GM18873 (cell line): ENCODE data around the gene DLX4.

ENCODE experiments used
- ATAC-seq: cut with Tn5 transposase; IDR thresholded peaks from one replicate; pipeline ENCODE4 v1.9.1; 2021; ENCODE audit warnings: mild to moderate bottlenecking, moderate library complexity, moderate number of reproducible peaks; ENCODE audit not compliant: unreplicated experiment, low FRiP score

The DLX4 gene

DNA sequence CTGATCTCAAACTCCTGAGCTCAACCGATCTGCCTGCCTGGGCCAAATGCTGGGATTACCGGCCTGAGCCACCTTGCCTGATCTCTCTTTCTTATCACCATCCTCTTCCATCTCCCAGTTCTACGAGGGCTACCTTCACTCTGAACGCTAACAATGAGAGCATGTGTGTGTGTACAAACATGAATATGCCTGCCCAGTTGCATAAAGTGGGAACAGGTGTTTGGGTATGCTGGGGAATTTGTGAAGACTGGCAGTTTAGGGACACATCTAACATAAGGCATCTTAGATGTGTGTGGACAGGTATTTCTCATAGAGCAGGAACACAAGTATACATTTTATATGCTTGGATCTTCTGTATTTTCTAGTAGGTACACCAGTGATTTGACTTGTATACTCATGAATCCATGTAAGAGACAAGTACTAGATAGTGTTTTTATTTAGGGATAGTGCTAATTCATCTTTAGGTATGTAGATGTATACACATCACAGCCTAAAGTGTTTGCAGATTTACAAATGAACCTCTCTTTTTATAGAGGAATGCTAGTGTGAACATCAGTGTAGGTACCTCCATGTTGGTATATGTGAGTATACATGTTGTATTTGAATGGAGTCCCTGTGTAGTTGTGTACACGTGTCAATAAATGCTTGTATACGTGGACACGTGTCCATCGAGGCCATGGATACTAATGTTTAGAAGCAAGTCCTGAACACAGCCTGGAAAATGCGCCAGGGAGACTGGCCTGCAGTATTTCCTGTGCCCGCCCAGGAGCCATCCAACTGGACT lies 1.2 kb upstream of the DLX4 start:
- ATAC-seq, result no peak

DNA sequence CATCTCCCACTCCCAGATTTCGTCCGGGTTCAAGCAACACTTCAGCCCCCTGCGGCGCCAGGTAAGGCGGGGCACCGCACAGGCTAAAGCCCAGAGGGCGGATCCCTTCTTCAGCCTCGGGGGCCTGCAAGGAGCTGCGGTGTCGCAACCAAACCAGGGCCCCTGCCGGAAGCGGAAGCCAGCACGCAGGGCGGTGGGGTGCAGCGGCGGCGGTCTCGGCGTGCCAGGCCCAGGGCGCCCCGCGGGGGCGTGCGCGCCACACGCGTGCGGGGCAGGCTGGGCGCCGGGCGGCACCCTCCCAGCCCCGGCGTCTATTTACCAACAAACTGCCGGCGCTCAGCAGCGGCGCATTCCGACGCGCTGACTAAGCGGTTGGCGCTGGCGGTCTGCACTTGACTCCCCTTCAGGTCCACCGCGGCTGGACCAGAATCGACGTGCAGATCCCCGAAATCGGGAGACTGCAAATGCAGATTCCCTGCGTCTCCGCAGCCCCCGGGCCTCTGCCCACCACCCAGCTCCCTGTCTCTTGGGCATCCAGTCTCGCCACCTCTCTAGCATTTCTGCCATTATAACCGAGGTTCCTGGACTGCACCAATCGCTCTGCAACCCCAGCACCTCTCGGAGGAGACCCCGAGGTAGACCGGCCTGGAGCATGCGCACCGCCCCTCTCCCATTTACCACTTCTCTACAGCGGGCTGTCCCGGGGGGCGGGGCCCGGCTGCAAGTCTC lies 421 bp upstream of the DLX4 start:
- no peak for ATAC-seq

DNA sequence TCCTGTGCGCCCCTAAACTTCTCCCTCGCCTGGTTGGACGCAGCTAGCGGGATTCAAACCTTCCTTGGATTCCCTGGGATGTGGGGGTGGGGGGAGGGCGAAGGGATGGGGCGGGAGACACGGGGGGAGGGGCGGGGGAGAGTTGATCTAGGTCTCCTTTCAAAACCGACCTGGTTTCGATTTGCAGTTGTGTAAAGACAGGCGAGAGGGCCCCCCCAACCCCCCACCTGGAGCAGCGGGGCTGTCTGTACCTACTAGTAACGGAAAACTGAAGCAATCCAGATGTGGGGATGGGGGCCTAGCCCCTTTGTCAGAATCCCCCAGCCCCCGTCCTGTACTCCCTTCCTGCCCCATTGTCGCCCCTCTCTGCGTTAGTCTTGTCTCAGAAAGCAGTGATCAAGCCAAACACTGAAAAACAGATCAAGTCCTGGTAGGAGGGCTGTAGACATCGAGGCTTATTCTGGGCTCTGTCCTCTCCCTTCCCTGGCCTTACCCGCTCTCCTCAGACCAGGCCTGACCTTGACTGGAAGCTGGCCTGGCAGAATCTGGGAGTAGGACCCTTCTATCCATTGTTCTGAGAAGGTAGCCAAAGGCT lies 902 bp downstream of the DLX4 start:
- no peak for ATAC-seq

DNA sequence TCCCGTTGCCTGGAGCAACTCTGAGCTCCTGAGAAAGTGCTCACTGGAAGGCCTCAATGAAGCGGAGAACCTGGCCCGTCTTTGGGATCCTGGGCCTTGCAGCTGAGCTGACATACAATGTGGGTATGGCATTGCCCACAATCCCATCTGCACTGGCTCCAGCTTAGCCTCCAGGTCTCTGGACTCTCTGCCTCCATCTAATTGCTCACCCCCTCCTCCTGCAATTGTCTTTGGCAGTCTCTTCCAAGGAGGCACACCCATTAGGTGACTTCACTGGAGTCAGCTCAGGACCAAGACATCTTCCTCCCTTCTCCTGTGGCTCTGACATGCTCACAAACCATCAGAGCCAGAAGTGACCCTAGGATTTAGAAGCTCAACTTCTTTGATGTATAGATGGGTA lies 1.5 kb downstream of the DLX4 start:
- ATAC-seq, result no peak

DNA sequence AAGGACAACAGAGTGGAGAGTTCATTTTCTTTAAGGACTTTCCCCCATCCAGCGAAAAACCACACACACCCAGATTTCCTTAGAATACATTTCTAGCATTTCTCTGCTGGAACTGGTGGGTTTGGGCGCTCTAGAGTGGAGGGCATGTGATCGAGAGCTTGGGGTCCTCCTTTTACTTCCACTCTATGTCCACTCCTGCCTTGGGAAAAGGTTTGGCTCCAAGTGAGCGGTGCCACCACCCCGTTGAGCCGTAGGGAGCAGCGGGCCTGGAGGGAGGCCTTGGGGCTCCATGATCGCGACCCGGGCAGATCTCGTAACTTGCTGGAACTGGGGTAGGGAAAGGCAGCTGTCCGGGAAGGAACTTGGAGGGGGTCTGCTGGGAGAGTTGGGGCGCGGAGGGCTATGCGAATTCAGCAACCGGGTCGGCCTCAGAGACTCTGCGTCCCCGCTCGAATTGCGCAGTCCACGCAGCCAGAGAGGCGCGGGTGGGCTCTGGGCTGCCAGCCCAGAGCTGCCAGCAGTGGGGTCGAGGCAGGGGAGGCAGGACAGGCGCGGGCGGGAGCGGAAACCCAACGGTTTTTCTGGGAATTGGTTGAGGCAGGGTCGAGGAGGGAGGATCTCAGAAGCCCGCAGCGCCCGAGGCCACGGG lies 2.3 kb downstream of the DLX4 start:
- ATAC-seq, result no peak

DNA sequence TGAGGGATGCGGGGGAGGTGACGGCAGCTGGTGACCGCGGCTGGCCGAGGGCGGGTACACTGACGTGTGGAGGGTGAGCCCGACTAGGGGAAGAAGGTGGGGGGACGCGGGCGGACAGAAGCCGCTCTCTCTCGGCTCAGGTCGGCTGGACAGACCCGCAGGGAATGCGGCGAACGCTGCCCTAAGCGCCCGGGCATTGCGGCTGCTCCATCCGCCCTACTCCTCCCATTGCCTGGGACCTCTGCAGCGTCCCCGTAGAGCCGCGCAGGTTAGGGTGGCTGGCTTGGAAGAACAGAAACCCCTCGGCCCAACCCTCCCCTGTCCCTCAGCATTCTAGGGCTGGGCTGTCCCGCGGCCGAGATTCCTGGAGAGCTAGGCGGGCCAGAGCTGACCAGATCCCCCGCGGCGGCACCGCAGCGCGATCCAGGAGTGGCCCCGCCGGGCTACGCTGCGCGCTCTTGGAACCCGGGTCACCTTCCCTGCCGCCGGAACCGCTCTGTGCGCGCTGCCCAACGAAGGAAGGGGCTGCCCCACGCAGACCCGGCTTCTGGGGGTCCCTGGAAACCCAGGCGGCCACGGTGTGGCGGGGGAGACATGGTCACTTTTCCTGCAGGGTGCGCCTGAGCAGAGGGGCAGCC lies 3.0 kb downstream of the DLX4 start:
- no peak for ATAC-seq

DNA sequence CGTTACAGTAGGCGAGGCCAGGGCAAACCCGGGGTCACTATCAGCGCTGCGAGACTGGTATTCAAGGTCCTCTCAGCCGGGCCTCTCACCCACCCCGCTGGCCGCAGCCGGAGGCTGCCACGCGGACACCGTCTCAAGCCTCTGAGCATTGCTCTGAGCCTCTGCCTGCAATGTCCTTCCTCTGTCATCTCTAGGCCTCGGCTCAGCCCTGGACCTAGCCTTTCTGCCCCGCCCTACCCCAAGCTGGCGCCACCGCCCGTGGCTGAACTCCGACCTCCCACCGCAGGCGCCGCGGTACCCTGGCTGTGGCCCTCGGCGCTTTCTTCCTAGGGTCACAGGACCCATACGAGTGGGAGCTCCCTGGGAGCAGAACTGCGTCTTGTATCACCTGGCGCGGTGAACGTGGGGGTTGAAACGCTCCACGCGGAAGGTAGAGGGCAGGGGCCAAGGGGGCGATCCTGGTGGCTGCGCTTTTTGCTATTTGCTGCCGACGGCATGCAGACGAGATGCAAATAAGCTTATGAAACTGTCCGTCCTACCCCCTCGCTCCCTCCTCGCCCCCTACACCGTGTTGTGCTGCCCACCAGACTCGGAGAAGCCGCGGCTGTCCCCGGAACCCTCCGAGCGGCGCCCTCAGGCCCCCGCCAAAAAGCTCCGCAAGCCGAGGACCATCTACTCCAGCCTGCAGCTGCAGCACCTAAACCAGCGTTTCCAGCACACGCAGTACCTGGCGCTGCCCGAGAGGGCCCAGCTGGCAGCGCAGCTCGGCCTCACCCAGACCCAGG lies 3.7 kb downstream of the DLX4 start:
- no peak for ATAC-seq

DNA sequence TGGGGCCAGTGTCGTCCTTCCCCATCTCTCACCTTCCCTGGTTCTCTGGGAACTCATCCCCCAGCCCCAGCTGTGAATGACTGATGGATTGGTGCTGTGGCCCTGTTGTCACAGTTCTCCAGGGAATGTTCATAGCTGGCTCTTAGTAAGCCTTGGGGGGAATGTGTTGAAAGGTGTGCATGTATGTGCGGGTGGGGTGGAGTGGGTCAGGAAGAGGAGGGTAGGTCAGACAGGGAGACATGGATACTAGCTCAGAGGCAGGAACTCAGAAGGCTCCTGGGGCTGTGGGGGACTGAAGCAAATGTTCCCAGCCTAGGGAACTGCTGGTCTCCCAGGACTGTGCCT lies 4.3 kb downstream of the DLX4 start:
- no peak for ATAC-seq

DNA sequence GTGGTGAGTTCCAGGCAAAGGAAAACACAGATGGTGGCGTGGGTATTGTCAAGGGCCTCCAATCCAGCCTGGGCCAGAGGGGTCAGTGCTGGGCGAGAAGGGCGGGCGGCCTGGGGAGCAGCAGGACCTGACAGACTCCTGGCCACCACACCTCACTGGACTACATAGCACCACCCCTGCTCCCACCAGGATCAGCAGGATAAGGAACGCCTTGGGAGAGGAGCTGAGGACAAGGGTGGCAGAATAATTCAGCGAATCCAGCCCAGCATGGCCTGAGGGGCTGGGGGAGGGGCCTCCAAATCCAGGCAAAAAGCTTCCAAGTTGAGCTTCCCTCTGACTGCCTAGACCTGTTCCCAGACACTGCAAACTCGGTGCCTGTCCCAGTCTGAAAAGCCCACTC lies 6.5 kb downstream of the DLX4 start:
- ATAC-seq, result no peak

DNA sequence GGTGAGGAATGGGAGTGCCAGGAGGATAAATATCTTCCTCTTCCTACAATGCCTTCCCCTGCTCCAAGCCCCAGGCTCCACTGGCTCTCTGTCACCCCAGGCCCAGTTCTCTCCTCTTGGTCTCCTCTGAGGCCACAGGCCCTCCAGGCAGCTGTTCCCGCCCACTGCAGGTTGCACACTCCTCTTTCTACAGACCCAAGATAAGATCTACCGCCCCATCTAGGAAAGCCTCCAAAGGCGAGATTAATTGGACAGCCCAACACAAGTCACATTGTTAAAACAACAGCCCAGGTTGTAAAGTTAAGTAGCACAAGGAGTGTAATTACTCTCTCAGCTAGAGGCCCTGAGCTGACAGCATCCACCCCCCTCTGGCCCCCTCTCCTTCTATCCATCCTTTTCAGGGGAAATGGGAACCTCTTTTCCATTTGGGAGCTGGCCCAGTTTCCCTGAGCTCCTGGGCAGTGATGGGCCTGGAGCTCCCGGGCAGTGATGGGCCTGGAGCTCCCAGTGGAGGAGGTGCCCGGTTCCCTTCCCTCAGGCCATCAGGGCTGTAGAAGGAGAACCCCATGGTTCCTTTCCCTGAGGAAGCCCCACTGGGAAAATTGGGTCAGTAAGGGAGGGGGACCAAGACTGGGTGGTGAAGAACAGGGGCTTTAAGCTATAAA lies 7.3 kb downstream of the DLX4 start:
- no peak for ATAC-seq

DNA sequence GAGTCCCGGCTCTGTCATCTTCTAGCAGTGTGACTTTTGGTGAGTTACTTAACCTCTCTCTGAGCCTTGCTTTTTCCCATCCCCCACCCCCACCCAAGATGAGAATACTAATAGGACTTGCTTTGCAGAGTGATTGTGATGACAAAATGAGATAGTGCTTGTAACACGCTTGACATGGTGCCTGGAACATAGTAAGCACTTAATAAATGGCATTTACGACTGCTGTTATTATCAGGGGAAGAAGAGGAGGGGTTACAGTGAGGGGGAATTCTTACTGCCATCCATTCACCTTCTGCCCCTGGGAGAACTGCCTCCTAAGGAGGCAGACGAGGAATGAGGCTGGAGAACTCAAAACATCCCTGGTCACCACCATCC lies 7.8 kb downstream of the DLX4 start:
- ATAC-seq, result no peak

DNA sequence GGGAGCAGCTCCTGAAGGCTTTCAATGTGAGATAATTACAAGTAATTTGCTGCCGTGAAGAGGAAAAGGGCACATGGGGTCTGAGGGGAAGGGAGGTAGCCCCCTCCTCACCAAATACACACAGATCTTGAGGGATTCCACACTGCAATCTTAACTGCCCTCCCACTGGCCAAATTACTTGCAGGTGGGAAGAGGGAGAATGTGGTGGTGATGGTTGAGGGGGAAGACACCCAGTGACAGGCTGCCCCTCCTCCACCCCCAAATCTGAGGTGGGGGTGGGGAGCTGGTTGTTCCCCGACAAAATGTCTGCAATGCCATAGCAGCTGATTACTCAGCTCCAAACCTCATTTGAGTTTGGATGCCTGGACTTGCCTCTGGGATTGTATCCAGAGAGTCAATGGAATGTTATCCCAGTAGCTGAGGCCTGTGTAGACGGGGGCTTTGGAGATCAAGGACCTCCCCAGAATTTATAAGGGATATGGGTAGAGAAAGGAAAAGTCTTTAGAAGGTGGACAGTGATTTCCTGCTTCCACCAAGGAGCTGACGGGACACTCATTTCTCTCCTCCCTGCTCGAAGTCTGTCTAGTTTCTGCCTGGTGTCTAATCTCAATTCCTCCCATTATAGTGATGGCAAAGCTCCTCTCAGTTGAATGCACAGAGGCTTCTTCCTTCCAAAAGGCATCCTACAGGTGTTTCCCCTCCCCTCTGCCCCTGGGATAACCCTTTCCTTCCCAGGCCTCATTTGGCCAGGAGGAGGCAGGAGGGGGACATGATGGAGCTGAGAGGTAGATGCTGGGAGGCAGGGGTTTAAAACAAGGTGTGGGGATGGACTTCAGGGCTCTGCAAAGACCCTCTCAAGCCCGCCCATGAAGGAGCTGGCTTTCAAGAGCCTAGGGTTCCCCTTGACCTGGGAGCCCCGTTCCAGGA lies 8.7 kb downstream of the DLX4 start:
- ATAC-seq, result no peak

DNA sequence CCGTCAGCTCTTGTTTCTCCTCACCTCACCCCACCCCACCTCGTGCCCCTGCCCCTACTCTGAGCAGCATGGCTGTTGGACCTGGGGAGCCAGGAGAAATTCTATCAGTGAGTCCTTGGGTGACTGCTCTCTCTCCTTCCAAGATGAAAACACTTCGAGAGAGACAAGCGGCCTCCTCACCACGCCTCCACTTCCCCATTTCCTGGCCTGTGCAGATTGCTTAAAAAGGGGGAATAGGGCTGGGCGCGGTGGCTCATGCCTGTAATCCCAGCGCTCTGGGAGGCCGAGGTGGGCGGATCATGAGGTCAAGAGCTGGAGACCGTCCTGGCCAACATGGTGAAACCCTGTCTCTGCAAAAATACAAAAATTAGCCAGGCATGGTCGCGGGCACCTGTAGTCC lies 9.5 kb downstream of the DLX4 start:
- no peak for ATAC-seq

DNA sequence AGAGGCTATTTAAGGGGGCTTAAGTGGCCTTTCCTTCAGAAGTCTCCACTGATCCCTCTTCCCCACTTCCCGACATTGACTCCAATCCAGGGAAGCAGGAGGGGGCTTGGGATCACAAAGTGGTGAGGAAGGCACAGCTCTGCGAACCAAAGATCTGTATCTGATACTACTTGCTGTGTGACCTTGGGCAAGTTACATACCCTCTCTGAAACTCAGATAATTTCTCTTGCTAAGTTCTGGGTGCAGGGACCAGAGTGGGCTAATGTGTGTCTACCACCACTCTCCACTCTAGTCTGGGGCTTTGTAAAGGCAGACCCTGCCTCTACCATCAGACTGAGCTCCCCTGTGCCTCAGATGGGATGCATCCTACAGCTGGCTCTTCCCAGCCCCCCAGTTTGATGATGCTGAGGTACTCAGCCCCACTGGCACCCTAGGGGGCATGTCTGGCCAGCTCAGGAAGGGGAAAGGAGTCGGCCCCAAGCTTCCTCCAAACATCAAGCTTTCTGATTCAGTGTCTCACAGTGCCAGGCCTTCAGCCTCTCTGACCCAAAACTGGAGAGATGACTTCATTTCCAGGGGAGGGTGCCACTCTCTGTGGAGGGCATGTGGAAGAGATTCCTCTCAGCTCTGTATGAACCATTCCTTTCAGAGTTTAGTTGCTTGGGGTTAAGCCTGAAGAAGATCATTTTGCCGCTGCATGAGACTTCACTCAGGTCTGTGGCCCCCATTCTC lies 10.9 kb downstream of the DLX4 start:
- no peak for ATAC-seq

DNA sequence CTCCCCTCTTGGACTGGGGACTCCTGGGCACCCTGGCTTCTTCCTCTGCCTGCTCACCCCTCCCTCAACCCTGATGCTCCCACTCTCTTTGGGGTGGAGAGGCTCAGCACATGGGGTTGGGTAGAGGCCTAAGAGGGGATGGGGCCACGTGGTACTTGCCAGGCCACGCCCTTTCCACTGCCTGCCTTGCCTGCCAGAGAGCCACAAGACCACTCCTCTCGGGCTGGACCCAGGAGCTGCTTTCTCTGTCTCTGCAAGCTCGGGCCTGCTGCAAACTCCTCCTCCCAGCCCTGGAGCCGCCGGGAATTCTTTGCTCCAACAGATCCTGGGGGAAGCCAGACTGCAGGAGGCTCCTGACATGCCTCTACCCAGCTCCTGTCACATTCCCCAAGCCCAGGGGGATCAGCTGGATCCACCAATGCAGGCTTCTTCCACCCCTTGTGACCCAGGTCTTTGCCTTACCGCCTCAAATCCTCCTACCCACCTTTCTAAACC lies 11.8 kb downstream of the DLX4 start:
- no peak for ATAC-seq

DNA sequence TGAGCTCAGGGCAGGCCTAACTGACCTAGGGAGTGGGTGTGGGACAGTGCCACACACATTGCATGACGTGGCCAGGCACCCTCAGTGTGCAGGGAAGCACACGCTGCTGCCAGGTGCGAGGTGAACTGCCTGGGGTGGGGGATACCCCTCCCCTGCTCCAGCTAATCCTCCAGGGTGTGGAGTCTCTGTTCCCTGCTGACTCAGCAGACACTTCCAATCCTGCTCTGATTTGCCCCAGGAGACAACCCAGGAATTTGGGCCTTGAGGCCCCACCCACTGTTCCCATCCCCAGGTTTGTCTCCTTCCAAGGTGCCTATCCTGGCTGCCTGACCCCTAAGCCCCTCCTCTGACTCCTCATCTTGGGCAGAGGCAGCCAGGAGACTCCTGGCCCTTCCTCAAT lies 15.3 kb downstream of the DLX4 start:
- ATAC-seq, result no peak

DNA sequence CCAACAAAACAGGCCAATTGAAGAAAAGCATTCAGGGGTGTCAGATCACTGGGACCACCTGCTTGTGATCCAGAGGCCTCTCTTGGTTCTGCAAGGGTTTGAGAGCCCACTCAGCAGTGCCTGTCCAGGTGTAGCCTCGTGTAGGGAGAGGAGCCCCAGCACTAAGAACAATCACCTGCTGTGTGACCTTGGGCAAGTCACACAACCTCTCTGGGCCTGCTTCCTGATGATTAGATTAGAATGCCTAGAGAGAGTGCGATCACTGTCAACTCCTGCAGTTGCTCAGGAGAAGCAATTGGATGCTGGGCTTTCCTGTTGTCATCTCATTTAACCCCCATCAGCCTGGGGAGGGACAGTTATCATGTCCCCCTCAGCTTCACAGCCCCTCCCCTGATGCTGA lies 15.8 kb downstream of the DLX4 start:
- ATAC-seq, result no peak
